ENCODE measurements around the gene ACTR1B. TPM values are rescaled to one million over a fixed set of nuclear protein-coding genes. Genes with fewer than 3 reads are reported as not detected.

Gene ACTR1B
- total and polyA plus RNA-seq, 2 experiments from 2014 or later, result 27.2 to 42.5 TPM

DNA sequence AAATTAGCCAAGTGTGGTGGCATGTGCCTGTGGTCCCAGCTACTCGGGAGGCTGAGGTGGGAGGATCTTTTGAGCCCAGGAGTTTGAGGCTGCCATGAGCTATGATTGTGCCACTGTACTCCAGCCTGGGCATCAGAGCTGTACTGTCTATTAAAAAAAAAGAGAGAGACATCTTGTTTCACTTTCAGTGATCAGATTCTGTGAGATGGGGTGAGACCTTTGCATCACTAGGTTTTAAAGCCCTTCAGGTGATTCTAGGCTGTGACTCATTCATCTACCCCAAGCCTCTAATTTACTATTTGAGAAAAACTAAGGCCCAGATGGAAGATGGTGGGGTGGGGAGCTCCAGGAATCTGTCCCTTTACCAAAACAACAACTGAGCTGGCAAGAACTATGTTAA is 12.8 kb upstream of the ACTR1B start:
- Histone ChIP-seq H3F3A (replicated peaks; ENCODE audit: low read depth) (no peaks in the 10 kb centered on the region), H3K4me2 (no peak overlapping the region), H3K9me2 (ENCODE audit: insufficient read depth) (no peaks in the 10 kb centered on the region), H2AFZ (no peak overlapping the region), H3K4me3 (no peak overlapping the region), H3K27me3 (ENCODE audit: insufficient read depth) (no peaks in the 10 kb centered on the region), H3K4me1 (ENCODE audit: insufficient read depth) (peaks cover 7% of the 10 kb centered on the region; the same call in 1 of the 2 replicates), H3K27ac (ENCODE audit: low read depth) (no peak overlapping the region), H3K36me3 (ENCODE audit: insufficient read depth) (no peaks in the 10 kb centered on the region), H4K20me1 (replicated peaks; ENCODE audit: insufficient read depth) (no peaks in the 10 kb centered on the region), H3K79me2 (replicated peaks; ENCODE audit: insufficient read depth) (no peaks in the 10 kb centered on the region)
- DNase-seq (ENCODE audit: low spot score) (no peak), ATAC-seq (no peak)
- Mint-ChIP-seq H3K27me3 (ENCODE audit: insufficient read depth, low read depth, poor library complexity) (peaks cover 9% of the 10 kb centered on the region), H3K27ac (no peak overlapping the region), H3K36me3 (ENCODE audit: low read depth) (peaks cover 17% of the 10 kb centered on the region; the same call in 2 of the 3 replicates), H3K4me3 (no peak overlapping the region), H3K4me1 (peaks cover 9% of the 10 kb centered on the region; the same call in 2 of the 3 replicates), H3K9me3 (peaks cover 21% of the 10 kb centered on the region)
- TF ChIP-seq POLR2AphosphoS5 (IDR thresholded peaks at IDR 0.05; ENCODE audit: low read depth) (no peak), EZH2phosphoT487 (IDR thresholded peaks at IDR 0.05; ENCODE audit: unreplicated experiment) (no peak), EZH2 (IDR thresholded peaks at IDR 0.05; ENCODE audit: low read depth, unreplicated experiment) (no peak), JUNB (IDR thresholded peaks at IDR 0.05; ENCODE audit: unreplicated experiment) (no peak), NANOG (IDR thresholded peaks at IDR 0.05; ENCODE audit: borderline replicate concordance) (no peak), CREB1 (CRISPR knock-in tag; IDR thresholded peaks at IDR 0.05; ENCODE audit: low read depth) (no peak), ZNF114 (CRISPR knock-in tag; IDR thresholded peaks at IDR 0.05) (no peak)
- TF ChIP-seq, protein P1, sequence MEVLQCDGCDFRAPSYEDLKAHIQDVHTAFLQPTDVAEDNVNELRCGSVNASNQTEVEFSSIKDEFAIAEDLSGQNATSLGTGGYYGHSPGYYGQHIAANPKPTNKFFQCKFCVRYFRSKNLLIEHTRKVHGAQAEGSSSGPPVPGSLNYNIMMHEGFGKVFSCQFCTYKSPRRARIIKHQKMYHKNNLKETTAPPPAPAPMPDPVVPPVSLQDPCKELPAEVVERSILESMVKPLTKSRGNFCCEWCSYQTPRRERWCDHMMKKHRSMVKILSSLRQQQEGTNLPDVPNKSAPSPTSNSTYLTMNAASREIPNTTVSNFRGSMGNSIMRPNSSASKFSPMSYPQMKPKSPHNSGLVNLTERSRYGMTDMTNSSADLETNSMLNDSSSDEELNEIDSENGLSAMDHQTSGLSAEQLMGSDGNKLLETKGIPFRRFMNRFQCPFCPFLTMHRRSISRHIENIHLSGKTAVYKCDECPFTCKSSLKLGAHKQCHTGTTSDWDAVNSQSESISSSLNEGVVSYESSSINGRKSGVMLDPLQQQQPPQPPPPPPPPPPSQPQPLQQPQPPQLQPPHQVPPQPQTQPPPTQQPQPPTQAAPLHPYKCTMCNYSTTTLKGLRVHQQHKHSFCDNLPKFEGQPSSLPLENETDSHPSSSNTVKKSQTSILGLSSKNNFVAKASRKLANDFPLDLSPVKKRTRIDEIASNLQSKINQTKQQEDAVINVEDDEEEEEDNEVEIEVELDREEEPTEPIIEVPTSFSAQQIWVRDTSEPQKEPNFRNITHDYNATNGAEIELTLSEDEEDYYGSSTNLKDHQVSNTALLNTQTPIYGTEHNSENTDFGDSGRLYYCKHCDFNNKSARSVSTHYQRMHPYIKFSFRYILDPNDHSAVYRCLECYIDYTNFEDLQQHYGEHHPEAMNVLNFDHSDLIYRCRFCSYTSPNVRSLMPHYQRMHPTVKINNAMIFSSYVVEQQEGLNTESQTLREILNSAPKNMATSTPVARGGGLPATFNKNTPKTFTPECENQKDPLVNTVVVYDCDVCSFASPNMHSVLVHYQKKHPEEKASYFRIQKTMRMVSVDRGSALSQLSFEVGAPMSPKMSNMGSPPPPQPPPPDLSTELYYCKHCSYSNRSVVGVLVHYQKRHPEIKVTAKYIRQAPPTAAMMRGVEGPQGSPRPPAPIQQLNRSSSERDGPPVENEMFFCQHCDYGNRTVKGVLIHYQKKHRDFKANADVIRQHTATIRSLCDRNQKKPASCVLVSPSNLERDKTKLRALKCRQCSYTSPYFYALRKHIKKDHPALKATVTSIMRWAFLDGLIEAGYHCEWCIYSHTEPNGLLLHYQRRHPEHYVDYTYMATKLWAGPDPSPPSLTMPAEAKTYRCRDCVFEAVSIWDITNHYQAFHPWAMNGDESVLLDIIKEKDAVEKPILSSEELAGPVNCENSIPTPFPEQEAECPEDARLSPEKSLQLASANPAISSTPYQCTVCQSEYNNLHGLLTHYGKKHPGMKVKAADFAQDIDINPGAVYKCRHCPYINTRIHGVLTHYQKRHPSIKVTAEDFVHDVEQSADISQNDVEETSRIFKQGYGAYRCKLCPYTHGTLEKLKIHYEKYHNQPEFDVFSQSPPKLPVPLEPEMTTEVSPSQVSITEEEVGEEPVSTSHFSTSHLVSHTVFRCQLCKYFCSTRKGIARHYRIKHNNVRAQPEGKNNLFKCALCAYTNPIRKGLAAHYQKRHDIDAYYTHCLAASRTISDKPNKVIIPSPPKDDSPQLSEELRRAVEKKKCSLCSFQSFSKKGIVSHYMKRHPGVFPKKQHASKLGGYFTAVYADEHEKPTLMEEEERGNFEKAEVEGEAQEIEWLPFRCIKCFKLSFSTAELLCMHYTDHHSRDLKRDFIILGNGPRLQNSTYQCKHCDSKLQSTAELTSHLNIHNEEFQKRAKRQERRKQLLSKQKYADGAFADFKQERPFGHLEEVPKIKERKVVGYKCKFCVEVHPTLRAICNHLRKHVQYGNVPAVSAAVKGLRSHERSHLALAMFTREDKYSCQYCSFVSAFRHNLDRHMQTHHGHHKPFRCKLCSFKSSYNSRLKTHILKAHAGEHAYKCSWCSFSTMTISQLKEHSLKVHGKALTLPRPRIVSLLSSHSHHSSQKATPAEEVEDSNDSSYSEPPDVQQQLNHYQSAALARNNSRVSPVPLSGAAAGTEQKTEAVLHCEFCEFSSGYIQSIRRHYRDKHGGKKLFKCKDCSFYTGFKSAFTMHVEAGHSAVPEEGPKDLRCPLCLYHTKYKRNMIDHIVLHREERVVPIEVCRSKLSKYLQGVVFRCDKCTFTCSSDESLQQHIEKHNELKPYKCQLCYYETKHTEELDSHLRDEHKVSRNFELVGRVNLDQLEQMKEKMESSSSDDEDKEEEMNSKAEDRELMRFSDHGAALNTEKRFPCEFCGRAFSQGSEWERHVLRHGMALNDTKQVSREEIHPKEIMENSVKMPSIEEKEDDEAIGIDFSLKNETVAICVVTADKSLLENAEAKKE (CRISPR knock-in tag; IDR thresholded peaks at IDR 0.05), result no peak

All from GM23338 (cell line).